Measurements from ENCODE around the gene DOLPP1. TPM values are rescaled to one million over a fixed set of nuclear protein-coding genes. Genes with fewer than 3 reads are reported as not detected.

DOLPP1 gene, protein sequence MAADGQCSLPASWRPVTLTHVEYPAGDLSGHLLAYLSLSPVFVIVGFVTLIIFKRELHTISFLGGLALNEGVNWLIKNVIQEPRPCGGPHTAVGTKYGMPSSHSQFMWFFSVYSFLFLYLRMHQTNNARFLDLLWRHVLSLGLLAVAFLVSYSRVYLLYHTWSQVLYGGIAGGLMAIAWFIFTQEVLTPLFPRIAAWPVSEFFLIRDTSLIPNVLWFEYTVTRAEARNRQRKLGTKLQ
- 10.3 and 11.2 TPM in 2 replicates for total RNA-seq

GRCh38 chr9:129080601-129081387 is at the start of gene DOLPP1:
TSS of gene DOLPP1 (plus strand) at chr9:129081111. CDS start at chr9:129081132, 21 bp downstream.

GRCh38 chr9:129036241-129036922 is 44.5 kb upstream of the DOLPP1 start, which contains the start of gene MIGA2:
TSS of gene MIGA2 (plus strand) at chr9:129036626. CDS start at chr9:129040595, 3,969 bp downstream.

DNA sequence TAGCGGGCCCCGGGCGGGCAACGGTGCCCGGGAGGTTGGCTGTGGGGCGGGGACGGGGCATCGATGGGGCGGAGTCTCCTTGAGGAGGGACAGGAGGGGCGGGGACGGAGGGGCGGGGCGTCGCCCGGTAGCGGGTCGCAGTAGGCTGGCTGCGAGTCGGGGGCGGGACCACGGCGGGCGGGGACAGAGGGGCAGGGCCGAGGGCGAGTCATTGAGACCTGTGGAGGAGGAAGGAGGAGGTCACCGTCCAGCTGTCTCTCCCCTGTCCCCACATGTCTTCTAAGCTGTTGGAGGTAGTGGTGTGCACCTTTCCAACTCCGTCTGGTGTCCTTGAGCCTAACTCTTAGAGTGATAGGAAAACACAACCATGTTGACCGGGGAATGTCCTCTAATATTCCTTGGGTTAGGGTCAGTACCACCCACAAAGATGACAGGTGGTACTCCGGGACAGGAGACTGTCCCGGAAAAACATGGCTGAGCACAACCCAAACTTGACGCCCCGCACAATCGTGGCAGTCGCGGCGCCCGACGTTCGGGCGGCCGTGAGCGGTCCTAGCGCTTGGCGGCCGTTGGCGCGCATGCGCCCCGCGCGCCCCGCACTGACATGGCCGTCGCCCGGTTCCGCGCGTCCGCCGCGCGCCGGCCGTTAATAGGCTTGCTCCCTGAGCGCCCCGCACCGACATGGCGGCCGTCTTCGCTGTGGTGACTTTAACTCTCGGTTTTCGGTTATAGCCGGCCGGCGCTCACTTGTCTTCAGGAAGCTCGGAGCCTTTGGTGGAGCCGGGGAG is 30.0 kb downstream of the DOLPP1 start, which contains the start of the genes CRAT and PTPA:
CRAT (minus strand) TSS at position 54 of the 788 bp plus-strand sequence. CDS start 284 bp downstream, outside the sequence.
PTPA (plus strand) TSS at position 676 of the 788 bp plus-strand sequence. CDS start 186 bp downstream, outside the sequence.

Other genes with a start within 250 kb of the DOLPP1 start
- gene KYAT1, start 199.2 kb upstream of the DOLPP1 start, total RNA-seq, result 2.9 and 5.2 TPM in 2 replicates
- 41.9 and 45.4 TPM in 2 replicates for gene LRRC8A, start 199.0 kb upstream of the DOLPP1 start, total RNA-seq
- gene PHYHD1, start 160.1 kb upstream of the DOLPP1 start, total RNA-seq, result 16.2 and 22.2 TPM in 2 replicates
- gene DOLK, start 133.5 kb upstream of the DOLPP1 start, total RNA-seq, result 28.3 and 29.3 TPM in 2 replicates
- gene NUP188, start 133.4 kb upstream of the DOLPP1 start, total RNA-seq, result 26.5 and 33.2 TPM in 2 replicates
- 32.7 and 36.5 TPM in 2 replicates for gene SH3GLB2, start 52.8 kb upstream of the DOLPP1 start, total RNA-seq
- 16.6 and 31.9 TPM in 2 replicates for gene MIGA2, start 44.5 kb upstream of the DOLPP1 start, total RNA-seq
- gene CRAT, start 29.7 kb downstream of the DOLPP1 start, total RNA-seq, result 49.8 and 54.1 TPM in 2 replicates
- gene PTPA, start 30.3 kb downstream of the DOLPP1 start, total RNA-seq, result 141 and 146 TPM in 2 replicates
- 55.6 and 58.3 TPM in 2 replicates for gene IER5L, start 97.2 kb downstream of the DOLPP1 start, total RNA-seq

Measured in cardiac atrium fibroblast (primary cell).